ENCODE results near the gene TEF.
A peak's percentile ranks its signal among the peaks of the same experiment; 100 is the strongest.

The TEF gene

GRCh38 chr22:41442240-41442792 is 60.6 kb downstream of the TEF start:
- Histone ChIP-seq H3K4me3 (ENCODE audit: extremely low read depth, insufficient read depth, low read length, poor library complexity, severe bottlenecking) (no peak overlapping the region), H3K4me1 (ENCODE audit: control insufficient read depth, insufficient read depth, low read length, poor library complexity, severe bottlenecking) (peaks cover 13% of the 10 kb centered on the region)

GRCh38 chr22:41444360-41445128 is 62.8 kb downstream of the TEF start:
- peak overlapping the region; percentile 100 for H3K4me3 ChIP-seq (ENCODE audit: extremely low read depth, insufficient read depth, low read length, poor library complexity, severe bottlenecking)
- peak overlapping the region; percentile 92 for H3K27ac ChIP-seq (ENCODE audit: low read depth, low read length, severe bottlenecking)
- peaks cover 53% of the 10 kb centered on the region for H3K36me3 ChIP-seq (ENCODE audit: control insufficient read depth, insufficient read depth, low read length)
- peaks cover 9% of the 10 kb centered on the region for H3K4me1 ChIP-seq (ENCODE audit: control insufficient read depth, insufficient read depth, low read length, poor library complexity, severe bottlenecking)
- 1% methylated on average over 18 to 27 of the region's 35 CpGs for WGBS, 2 experiments (ENCODE audit: insufficient coverage in 2 of 2)
- H3K9me3 ChIP-seq (ENCODE audit: control insufficient read depth, low read length) = no peaks in the 10 kb centered on the region

More at GRCh38 chr22:41442240-41442792, 60.6 kb downstream of the TEF start:
- Histone ChIP-seq H3K27ac (ENCODE audit: low read depth, low read length, severe bottlenecking) (no peak overlapping the region), H3K36me3 (ENCODE audit: control insufficient read depth, insufficient read depth, low read length) (peaks cover 63% of the 10 kb centered on the region), H3K9me3 (ENCODE audit: control insufficient read depth, low read length) (no peaks in the 10 kb centered on the region)
- 100% methylated on average over 1 to 2 of the region's 2 CpGs for WGBS, 2 experiments (ENCODE audit: insufficient coverage in 2 of 2)

- peaks cover 45% of the 10 kb centered on the region for H3K36me3 ChIP-seq (ENCODE audit: control insufficient read depth, insufficient read depth, low read length)
- 0% methylated on average over 8 to 11 of the region's 22 CpGs for whole genome bisulfite sequencing, 2 experiments (ENCODE audit: insufficient coverage in 2 of 2)
- peak overlapping the region; percentile 100 for H3K4me3 ChIP-seq (ENCODE audit: extremely low read depth, insufficient read depth, low read length, poor library complexity, severe bottlenecking)
- peaks cover 6% of the 10 kb centered on the region for H3K4me1 ChIP-seq (ENCODE audit: control insufficient read depth, insufficient read depth, low read length, poor library complexity, severe bottlenecking)
- H3K27ac ChIP-seq (ENCODE audit: low read depth, low read length, severe bottlenecking) = peak overlapping the region; percentile 92
- no peaks in the 10 kb centered on the region for H3K9me3 ChIP-seq (ENCODE audit: control insufficient read depth, low read length)
Observed at GRCh38 chr22:41445129-41446056, 63.7 kb downstream of the TEF start.

- H3K36me3 ChIP-seq (ENCODE audit: control insufficient read depth, insufficient read depth, low read length) = peaks cover 39% of the 10 kb centered on the region
- H3K4me3 ChIP-seq (ENCODE audit: extremely low read depth, insufficient read depth, low read length, poor library complexity, severe bottlenecking) = peak overlapping the region; percentile 100
- H3K27ac ChIP-seq (ENCODE audit: low read depth, low read length, severe bottlenecking) = peak overlapping the region; percentile 92
- H3K4me1 ChIP-seq (ENCODE audit: control insufficient read depth, insufficient read depth, low read length, poor library complexity, severe bottlenecking) = peaks cover 6% of the 10 kb centered on the region
- H3K9me3 ChIP-seq (ENCODE audit: control insufficient read depth, low read length) = no peaks in the 10 kb centered on the region
- WGBS, 2 experiments (ENCODE audit: insufficient coverage in 2 of 2) = 0% methylated on average over 4 to 13 of the region's 34 CpGs
Observed at GRCh38 chr22:41446057-41446501, 64.3 kb downstream of the TEF start.

GRCh38 chr22:41446639-41447434 is 65.1 kb downstream of the TEF start, which contains the start of gene TOB2:
TSS of gene TOB2 (minus strand) at chr22:41446801. CDS start at chr22:41437345, 9,456 bp downstream.
- Histone ChIP-seq H3K4me3 (ENCODE audit: extremely low read depth, insufficient read depth, low read length, poor library complexity, severe bottlenecking) (peak within 1 kb of the TSS; percentile 100), H3K36me3 (ENCODE audit: control insufficient read depth, insufficient read depth, low read length) (peaks cover 33% of the 10 kb centered on the region), H3K9me3 (ENCODE audit: control insufficient read depth, low read length) (no peaks in the 10 kb centered on the region), H3K27ac (ENCODE audit: low read depth, low read length, severe bottlenecking) (peak within 1 kb of the TSS; percentile 94), H3K4me1 (ENCODE audit: control insufficient read depth, insufficient read depth, low read length, poor library complexity, severe bottlenecking) (peaks cover 6% of the 10 kb centered on the region)
- 0 to 1% methylated on average over 58 to 73 of the region's 85 CpGs for WGBS, 2 experiments (ENCODE audit: insufficient coverage in 2 of 2)

- Histone ChIP-seq H3K4me3 (ENCODE audit: extremely low read depth, insufficient read depth, low read length, poor library complexity, severe bottlenecking) (peak overlapping the region; percentile 100), H3K27ac (ENCODE audit: low read depth, low read length, severe bottlenecking) (peak overlapping the region; percentile 94), H3K9me3 (ENCODE audit: control insufficient read depth, low read length) (no peaks in the 10 kb centered on the region), H3K4me1 (ENCODE audit: control insufficient read depth, insufficient read depth, low read length, poor library complexity, severe bottlenecking) (peaks cover 6% of the 10 kb centered on the region), H3K36me3 (ENCODE audit: control insufficient read depth, insufficient read depth, low read length) (peaks cover 25% of the 10 kb centered on the region)
- WGBS, 2 experiments (ENCODE audit: insufficient coverage in 2 of 2) = 0% methylated on average over 44 to 47 of the region's 63 CpGs
Observed at GRCh38 chr22:41447435-41448188, 65.9 kb downstream of the TEF start.

GRCh38 chr22:41448189-41448808 is 66.6 kb downstream of the TEF start:
- peak overlapping the region; percentile 94 for H3K27ac ChIP-seq (ENCODE audit: low read depth, low read length, severe bottlenecking)
- peak overlapping the region; percentile 100 for H3K4me3 ChIP-seq (ENCODE audit: extremely low read depth, insufficient read depth, low read length, poor library complexity, severe bottlenecking)
- peaks cover 18% of the 10 kb centered on the region for H3K36me3 ChIP-seq (ENCODE audit: control insufficient read depth, insufficient read depth, low read length)
- H3K9me3 ChIP-seq (ENCODE audit: control insufficient read depth, low read length) = no peaks in the 10 kb centered on the region
- 0 to 1% methylated on average over 11 to 20 of the region's 28 CpGs for WGBS, 2 experiments (ENCODE audit: insufficient coverage in 2 of 2)
- H3K4me1 ChIP-seq (ENCODE audit: control insufficient read depth, insufficient read depth, low read length, poor library complexity, severe bottlenecking) = peaks cover 6% of the 10 kb centered on the region

Measured in mesodermal cell (in vitro differentiated cells).